ENCODE results near the gene GLCE.

The GLCE gene

DNA sequence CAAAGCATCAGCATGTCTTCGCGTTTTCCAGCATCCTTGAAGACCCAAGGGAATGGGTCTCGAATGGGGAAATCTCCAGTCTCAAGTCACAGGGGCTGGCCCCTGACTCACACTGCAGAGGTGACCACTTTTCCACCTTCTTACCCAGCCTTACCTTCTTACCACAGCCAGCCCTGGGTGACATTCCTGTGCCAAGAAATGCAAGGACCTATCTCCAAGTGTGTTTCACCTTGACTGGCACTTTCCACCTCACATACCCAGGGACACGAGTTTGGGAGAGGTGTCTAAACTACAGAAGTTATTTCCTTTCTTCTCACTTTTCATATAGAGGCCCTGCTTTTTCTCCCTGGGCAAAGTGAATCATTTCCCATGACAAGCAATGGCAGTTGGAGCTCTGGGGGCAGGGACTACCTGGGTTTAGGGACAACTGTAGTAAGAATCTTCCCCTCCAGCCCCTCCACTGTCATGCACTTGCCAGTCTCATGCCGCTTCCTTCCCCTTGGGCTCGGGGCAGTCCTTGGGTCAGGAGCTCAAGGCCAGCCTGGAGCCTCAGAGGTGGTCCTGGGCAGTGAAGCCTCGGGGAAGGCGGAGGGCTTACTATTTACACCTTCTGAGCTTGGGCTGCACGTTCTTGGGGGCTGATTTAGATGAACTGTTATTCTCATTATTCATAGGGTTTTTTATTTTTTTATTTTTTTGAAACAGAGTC is 155.1 kb downstream of the GLCE start:
- no peaks in the 10 kb centered on the region for H3K27me3 ChIP-seq (replicated peaks)
- no peak for DNase-seq
- H3K4me3 ChIP-seq (ENCODE audit: low read depth, low read length), result no peak overlapping the region
- H3K27ac ChIP-seq, result no peak overlapping the region
- no peaks in the 10 kb centered on the region for H3K36me3 ChIP-seq (replicated peaks)
- in situ Hi-C loops (cut with HindIII; ENCODE audit: low pct_ligation_motif_present, low sequenced_read_pairs), result no loop called here
- TF ChIP-seq, protein P1, sequence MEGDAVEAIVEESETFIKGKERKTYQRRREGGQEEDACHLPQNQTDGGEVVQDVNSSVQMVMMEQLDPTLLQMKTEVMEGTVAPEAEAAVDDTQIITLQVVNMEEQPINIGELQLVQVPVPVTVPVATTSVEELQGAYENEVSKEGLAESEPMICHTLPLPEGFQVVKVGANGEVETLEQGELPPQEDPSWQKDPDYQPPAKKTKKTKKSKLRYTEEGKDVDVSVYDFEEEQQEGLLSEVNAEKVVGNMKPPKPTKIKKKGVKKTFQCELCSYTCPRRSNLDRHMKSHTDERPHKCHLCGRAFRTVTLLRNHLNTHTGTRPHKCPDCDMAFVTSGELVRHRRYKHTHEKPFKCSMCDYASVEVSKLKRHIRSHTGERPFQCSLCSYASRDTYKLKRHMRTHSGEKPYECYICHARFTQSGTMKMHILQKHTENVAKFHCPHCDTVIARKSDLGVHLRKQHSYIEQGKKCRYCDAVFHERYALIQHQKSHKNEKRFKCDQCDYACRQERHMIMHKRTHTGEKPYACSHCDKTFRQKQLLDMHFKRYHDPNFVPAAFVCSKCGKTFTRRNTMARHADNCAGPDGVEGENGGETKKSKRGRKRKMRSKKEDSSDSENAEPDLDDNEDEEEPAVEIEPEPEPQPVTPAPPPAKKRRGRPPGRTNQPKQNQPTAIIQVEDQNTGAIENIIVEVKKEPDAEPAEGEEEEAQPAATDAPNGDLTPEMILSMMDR (IDR thresholded peaks at IDR 0.05; ENCODE audit: low read depth, low read length, missing control alignments), result no peak

DNA sequence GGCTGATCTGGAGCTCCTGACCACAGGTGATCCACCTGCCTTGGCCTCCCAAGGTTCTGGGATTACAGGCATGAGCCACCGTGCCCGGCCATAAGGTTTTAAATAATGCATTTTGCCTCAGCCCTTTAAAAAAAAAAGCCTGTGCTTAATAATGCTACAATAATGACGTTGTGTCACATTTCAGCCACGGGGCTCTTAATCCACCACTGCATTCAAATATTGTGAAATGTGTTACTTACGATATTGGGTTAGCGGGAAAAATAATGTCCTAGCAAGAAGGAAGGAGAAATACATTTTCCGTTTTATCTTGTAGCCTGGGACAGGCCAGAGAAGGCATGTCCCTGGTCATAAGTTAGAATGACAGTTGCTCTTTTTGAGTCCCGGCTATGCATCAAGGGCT is 155.9 kb downstream of the GLCE start:
- DNase-seq, result no peak
- TF ChIP-seq, protein P1 (IDR thresholded peaks at IDR 0.05; ENCODE audit: low read depth, low read length, missing control alignments), result no peak
- H3K27ac ChIP-seq, result no peak overlapping the region
- no peaks in the 10 kb centered on the region for H3K36me3 ChIP-seq (replicated peaks)
- no peaks in the 10 kb centered on the region for H3K27me3 ChIP-seq (replicated peaks)
- H3K4me3 ChIP-seq (ENCODE audit: low read depth, low read length), result no peak overlapping the region
- in situ Hi-C loops (cut with HindIII; ENCODE audit: low pct_ligation_motif_present, low sequenced_read_pairs), result no loop called here

DNA sequence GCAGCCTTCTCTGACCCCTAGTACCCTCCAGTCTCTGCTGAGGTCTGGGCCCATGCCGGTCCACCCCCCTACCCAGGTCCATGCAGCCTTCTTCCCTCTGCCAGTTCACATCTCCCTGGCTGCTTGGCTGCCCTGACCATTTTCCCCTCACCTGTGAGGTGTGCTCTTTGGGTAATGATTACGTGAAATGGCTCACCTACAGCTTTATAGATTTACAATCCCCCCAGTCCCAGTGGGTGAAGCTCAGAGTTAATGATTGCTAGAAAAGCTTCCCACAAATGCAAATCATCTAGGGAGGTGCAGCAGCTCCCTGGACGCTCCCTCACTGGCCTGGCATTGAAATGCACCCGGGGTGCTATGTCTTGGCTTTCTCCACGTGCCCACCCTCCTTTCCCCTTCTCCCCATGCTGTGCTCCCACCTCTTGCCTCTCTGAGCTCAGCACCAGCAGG is 157.0 kb downstream of the GLCE start:
- in situ Hi-C loops (cut with HindIII; ENCODE audit: low pct_ligation_motif_present, low sequenced_read_pairs), result no loop called here
- Histone ChIP-seq H3K27me3 (replicated peaks) (no peaks in the 10 kb centered on the region), H3K4me3 (ENCODE audit: low read depth, low read length) (no peak overlapping the region), H3K36me3 (replicated peaks) (no peaks in the 10 kb centered on the region), H3K27ac (no peak overlapping the region)
- TF ChIP-seq, protein P1 (IDR thresholded peaks at IDR 0.05; ENCODE audit: low read depth, low read length, missing control alignments), result no peak
- no peak for DNase-seq

DNA sequence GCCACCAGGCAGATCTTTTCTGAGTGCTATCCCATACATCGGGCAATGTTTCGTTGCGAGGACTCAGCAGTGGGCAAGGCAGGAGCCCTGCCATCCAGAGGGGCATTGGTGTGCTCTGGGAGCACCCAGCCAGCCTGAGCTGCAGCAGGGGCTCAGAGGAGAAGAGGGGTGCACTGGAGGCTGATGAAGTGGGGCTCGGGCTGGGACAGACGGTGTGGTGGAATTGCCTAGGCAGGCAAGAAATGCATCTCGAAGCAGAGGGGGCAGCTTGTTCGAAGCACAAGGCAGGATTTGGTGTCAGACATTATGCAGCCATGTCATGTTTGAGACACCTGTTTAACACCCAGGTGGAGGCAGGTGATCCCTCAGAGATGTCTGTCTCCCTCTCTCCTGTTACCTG is 157.6 kb downstream of the GLCE start:
- Histone ChIP-seq H3K27me3 (replicated peaks) (no peaks in the 10 kb centered on the region), H3K27ac (no peak overlapping the region), H3K4me3 (ENCODE audit: low read depth, low read length) (no peak overlapping the region), H3K36me3 (replicated peaks) (no peaks in the 10 kb centered on the region)
- no peak for DNase-seq
- TF ChIP-seq, protein P1 (IDR thresholded peaks at IDR 0.05; ENCODE audit: low read depth, low read length, missing control alignments), result no peak
- in situ Hi-C loops (cut with HindIII; ENCODE audit: low pct_ligation_motif_present, low sequenced_read_pairs), result no loop called here

DNA sequence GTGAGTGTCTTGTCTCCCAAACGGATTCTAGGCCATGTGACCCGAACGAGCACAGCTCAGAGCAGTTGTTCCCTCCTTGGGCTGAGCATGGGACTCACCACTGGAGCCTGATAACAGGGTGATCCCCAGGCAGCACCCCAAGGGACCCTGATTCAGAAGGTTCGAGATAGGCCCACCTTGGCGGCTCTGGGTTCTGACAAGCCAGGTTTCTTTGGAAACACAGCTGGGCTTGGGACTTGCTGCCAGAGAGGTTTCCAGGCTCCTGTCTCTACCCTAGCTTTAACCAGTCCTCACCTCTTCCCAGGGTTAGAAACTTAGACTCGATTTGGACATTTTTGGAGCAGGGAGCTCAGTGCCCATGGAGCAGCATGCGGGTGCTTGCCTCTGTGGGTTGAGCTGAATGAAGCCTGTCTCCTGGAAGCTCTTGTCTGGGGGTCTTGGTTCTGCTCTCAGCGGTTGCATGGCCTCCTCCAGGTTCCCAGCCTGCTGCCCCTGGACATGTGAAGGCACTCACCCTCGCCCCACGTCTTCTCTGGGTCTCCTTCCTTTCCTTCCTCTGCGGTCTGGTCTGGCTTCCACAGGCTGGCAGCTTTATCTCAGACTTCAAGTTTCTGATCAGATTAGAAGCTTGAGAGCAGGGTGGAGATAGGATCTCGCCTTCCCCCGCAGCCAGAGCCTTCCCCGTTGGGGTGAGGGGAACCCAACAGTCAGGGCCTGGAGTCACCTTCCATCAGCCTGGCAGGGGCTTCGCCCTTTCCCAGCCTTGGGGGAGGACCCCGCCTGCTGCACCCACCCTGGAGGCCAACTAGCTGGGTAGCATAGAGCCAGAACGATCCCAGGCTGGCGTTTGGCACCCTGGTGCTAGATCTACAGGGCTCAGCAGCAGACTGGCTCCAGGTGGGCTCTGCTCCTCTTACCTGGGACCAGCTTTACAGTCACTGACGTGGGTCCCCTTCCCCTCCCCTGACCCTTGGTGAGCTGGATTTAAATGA is 159.2 kb downstream of the GLCE start:
- Histone ChIP-seq H3K27ac (no peak overlapping the region), H3K27me3 (replicated peaks) (no peaks in the 10 kb centered on the region), H3K36me3 (replicated peaks) (no peaks in the 10 kb centered on the region), H3K4me3 (ENCODE audit: low read depth, low read length) (no peak overlapping the region)
- TF ChIP-seq, protein P1 (IDR thresholded peaks at IDR 0.05; ENCODE audit: low read depth, low read length, missing control alignments), result no peak
- DNase-seq, result no peak
- in situ Hi-C loops (cut with HindIII; ENCODE audit: low pct_ligation_motif_present, low sequenced_read_pairs), result no loop called here

Data from brain microvascular endothelial cell (primary cell).